HG02852 (cell line): ENCODE results near the gene TSPAN4.

ENCODE experiments used
- ATAC-seq: cut with Tn5 transposase; IDR thresholded peaks from one replicate; pipeline ENCODE4 v1.9.1; 2021; ENCODE audit warnings: mild to moderate bottlenecking, moderate library complexity; ENCODE audit not compliant: unreplicated experiment

Gene TSPAN4

GRCh38 chr11:862696-863022, 20.0 kb downstream of the TSPAN4 start:
- ATAC-seq: no peak

DNA sequence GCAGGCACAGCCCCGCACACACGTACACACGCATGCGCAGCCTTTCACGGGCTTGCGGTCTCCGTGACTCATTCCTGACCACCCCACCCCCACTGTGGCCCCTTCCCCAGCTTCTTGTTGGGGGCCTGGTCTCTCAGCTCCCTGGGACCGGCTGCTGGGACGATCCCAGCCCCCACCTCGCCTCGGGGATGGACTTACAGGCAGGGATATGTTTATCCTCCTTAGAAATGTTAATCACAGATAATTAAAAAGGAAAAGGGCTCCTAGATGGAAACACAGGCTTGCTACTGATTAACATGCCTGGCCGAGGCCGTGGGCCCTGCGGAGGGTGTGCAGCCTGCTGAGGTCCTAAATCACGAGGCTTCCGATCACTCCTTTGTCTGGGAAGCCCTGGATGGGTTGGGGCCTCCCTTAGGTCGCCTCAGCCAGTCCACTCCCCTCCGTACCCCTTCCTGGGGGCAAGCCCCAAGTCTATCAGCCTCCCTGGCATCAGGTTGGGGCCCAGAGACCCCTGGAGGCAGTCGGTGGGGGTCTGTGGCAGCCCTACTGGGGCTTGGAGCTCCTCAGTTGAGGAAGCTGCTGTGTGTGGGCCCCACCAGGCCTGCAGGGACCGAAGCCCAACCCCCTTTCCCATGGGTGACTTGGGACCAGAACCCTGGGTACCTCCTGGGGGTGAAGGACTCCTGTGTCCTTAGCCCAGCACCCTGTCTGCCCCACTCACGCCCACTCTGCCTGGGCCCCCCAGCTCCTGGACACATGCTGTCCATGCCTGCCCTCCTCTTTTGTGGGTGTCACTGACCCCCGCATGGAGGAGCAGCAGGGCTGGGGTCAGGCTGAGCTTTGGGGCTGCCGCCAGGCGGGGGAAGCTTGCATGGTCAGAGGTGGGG, 20.6 kb downstream of the TSPAN4 start:
- ATAC-seq: no peak

DNA sequence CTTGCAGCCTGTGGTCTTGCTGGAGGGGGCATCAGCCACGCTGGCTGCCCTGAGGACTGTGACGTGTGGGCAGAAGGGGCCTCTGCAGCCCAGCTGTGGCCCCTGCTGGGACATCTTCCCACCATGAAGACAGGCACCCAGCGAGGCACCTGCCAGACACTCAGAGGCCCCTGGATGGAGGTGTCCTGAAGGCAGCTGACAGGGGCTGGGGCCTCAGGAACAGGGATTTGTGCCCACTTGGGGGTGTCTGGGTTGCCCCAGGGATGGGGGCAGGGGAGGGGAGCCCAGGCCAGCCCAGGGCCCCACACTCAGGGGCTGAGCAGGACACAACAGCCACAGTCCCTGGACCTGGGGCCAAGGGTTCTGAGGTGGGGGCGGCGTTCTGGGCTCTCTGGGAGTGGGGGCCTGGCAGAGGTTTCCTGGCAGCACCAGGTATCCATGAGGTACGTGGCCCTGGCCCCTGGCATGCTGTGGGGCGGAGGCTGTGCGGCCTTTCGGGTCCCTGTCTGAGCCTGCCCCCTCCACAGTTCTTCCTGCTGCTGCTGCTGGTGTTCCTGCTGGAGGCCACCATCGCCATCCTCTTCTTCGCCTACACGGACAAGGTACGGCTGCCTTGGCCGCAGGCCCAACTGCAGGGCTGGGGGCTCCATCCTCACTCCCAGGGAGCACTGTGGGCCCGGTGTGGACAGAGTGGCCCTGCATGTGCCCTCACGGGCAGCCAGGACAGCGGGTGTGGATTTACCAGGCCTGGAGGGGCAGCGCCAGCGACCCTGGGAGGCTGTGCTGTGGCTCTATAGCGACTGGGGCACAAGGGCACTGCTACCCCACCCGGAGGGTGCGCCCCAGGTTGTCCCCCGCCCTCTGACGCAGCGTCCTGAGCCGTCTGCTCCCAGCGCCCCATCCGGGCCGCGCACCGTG, 21.5 kb downstream of the TSPAN4 start:
- ATAC-seq: no peak

DNA sequence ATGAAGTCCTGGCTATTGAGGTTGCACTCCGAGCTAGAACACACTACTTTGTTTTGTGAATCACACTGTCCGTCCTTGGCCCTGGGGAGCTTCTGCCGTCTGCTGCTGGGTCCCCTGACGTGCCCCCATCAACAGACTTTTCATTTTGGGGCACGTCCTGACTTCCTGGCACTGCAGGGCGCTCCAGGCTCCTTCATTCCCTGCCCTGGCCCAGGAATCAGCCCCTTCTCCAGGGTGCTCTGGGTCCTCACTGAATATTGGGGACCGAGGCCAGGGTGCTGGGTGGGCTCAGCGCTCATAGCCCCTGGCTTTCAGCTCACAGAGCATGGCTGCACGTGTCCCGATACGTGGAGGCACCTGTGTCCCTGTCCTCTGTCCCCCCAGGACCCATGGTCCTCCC, 22.2 kb downstream of the TSPAN4 start:
- no peak for ATAC-seq

DNA sequence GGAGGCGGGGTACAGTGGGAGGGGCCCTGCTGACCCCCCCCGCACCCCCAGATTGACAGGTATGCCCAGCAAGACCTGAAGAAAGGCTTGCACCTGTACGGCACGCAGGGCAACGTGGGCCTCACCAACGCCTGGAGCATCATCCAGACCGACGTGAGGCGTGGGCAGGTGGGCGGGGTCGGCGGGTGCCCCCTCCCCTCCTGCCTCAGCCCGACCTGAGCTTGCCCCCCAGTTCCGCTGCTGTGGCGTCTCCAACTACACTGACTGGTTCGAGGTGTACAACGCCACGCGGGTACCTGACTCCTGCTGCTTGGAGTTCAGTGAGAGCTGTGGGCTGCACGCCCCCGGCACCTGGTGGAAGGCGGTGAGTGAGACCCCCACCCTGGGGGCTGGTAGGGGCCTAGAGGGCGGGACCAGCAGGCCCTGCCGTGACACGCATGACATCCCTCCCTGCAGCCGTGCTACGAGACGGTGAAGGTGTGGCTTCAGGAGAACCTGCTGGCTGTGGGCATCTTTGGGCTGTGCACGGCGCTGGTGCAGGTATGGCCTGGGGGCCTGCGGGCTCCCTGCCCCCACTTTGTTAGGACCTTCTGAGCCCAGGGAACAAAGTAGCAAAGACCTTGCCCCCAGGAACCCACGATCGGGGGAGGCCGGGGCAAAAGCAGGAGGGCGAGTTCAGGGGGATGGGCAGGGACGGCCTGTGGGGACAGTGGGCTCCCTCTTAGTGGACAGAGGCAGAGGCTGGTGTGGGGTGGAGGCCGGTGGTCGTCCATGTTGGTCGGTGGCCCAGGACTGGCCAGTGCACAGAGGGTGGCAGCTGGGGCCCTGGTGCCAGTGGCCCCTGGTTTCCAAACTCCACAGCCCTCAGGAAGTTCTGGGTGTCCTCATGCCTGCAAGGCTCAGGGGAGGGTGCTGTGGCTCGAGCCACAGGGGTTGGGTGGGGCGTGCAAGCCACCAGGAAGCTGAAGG, 23.1 kb downstream of the TSPAN4 start:
- no peak for ATAC-seq

GRCh38 chr11:866481-866880, 23.8 kb downstream of the TSPAN4 start:
- ATAC-seq: no peak

DNA sequence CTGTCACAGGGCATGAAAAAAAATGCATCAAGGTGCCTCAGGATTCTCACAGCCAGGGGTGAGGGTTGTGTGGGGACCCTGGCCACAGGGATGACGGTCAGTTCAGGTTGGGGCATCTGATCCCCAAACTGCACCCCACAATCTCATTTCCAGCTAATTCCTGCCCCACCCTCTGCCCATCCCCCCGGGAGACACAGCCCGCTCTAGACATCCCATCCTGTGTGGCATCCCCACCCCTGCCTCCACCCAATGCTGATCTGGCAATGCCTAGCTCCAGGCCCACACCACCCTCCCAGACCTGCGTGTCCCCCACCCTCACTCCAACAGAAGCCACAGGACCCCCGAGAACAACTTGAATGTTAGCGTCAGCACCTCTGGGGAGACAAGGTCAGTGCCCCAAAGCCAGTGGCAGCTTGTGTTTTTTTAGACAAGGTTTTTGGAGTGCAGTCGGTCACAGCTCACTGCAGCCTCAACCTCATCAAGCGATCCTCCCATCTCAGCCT, 25.3 kb downstream of the TSPAN4 start:
- ATAC-seq: no peak

DNA sequence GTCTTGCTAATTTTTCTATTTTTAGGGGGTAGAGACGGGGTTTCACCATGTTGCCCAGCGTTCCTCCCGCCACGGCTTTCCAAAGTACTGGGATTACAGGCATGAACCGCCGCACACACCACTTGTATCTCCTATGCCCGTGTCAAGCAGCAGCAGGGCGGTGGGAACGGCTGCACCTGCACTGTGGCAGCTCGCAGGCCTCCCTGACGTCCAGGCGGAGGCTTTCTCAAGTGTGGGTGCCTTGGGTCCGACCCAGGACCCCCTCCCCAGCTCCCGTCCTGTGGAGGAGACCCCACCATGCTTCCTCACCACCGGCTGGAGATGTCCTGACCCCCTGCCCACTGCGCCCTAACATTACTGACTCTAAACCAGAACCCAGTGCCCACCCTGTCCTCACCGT, 25.7 kb downstream of the TSPAN4 start:
- no peak for ATAC-seq

- ATAC-seq: no peak
Measured at GRCh38 chr11:868802-869201, 26.1 kb downstream of the TSPAN4 start.

DNA sequence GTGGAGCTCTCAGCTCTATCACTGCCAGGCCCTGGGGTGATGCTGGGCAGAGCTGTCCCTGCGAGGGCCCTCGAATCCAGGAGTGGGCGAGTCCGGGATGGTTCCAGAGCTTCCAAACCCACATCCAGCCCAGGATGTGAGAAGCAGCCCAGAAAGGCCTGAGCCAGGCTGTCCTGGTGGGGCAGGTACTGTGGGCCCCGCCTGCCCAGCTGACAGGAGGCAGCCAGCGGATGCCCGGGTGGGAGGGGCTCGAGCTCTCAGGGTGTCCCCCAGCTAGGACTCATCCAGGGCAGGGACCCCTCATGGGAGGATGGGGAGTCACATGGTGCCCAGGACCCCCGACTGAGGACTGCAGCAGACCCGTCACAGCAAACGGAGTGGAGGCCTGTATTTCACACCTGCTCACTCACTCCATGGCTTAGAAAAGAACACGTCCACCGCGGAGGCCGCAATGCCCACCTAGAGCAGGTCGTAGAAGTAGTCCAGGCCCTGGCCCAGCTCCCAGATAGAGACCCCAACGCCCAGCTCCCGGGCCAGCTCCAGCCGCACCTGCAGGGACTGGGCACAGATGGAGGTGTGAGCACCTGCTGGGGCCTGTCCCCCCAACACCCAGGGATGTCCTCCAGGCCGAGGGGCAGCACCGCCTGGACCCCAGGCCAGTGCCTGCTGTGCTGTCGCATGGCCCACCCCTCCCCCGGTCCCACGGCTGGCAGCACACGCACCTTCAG, 26.9 kb downstream of the TSPAN4 start:
- ATAC-seq: no peak

- ATAC-seq: no peak
Measured at GRCh38 chr11:870127-870413, 27.4 kb downstream of the TSPAN4 start.

- no peak for ATAC-seq
Measured at GRCh38 chr11:870418-870817, 27.8 kb downstream of the TSPAN4 start.

- ATAC-seq: no peak
Measured at GRCh38 chr11:871472-871871, 28.8 kb downstream of the TSPAN4 start.

GRCh38 chr11:872799-873198, 30.1 kb downstream of the TSPAN4 start:
- ATAC-seq: no peak

DNA sequence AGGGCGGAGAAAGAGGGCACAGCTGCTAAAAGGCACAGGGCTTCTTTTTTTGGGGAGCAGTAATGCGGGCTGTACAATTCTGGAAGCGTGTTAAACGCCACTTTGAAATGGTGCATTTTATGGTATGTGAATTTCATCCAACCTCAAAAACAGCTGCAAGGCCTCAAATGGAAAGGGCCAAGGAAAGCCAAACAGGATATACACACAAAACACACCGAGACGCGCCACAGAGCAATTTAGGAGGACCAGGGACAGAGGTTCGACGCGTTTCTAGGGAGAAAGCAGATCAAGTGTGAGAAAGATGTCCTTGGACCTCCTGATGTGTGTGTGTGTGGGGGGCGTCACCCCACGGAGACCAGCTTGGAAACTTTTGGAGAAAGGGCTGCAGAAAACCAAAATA, 31.1 kb downstream of the TSPAN4 start:
- ATAC-seq: no peak

- ATAC-seq: no peak
Measured at GRCh38 chr11:875203-875602, 32.6 kb downstream of the TSPAN4 start.

DNA sequence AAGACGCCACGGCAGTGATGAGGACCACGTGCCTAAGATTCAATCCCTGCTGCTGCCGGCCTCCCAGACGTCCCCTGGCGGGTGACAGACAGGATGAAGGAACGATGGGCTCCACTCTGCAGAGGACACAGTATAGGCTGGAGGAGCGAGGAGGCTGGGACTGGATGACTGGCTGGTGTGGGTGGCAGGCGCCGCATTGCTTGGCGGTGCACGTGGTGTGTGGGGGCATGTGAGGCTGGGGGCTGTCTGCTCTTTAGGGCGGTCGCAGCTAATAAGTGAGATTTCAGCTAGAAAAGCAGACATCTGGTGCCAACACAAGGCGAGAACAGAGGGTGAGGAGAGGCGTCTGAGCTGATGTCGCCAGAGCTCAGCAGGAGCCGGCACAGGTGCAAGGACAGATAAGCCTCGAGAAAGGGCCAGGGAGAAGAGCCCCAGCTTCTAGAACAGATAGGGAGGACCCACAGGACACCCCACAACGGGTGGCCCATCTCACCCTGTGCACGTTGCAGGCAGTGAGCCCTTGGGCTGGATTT, 33.2 kb downstream of the TSPAN4 start:
- ATAC-seq: no peak

DNA sequence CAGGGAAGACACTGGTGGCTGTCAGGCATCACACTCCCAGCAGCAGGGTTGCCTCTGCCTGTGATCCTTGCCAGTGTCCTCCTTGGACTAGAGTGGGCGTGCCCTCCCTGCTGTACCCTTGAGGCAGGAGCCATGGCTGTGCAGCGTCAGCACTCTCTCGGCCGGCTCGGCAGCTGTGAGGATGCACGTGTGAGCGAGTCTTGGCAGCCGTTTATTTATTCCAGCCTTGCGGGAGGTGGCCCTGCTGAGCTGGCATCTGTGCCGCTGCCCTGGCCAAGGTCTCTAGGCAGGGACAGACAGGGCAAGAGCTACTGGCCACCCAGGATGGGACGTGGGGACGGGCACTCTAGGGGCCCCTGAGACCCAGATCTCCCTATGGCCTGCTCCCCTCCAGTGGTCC, 33.9 kb downstream of the TSPAN4 start:
- ATAC-seq: no peak

- ATAC-seq: no peak
Measured at GRCh38 chr11:877565-877964, 34.9 kb downstream of the TSPAN4 start.

DNA sequence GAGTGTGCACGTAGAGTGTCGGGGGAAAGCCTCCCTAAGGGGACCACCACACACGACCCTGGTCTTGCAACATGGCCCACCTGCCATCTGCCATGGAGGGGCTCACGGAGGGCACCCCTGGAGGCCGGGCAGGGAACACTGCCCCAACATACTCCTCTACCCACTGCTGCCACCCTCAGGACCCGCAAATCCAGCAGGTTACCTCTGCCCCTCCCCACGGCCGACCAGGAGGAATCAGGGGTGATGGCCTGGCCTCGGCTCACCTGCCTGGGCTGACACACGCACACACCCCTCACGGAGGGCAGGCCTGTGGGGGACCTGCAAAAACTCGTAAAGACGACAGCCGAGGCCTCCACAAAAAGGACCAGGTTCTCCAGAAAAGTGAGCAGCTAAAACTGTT, 37.8 kb downstream of the TSPAN4 start:
- no peak for ATAC-seq
